NK-92 treated with Interleukin-12 subunit alpha and Interleukin-12 subunit beta, amount 100 ng/mL, for 24 hours (cell line): ENCODE measurements around the gene MMP1.

Experiments used
- DNase-seq: peaks from one replicate; lab custom pipeline; 2025; lab: John Stamatoyannopoulos, UW

MMP1 gene

DNA sequence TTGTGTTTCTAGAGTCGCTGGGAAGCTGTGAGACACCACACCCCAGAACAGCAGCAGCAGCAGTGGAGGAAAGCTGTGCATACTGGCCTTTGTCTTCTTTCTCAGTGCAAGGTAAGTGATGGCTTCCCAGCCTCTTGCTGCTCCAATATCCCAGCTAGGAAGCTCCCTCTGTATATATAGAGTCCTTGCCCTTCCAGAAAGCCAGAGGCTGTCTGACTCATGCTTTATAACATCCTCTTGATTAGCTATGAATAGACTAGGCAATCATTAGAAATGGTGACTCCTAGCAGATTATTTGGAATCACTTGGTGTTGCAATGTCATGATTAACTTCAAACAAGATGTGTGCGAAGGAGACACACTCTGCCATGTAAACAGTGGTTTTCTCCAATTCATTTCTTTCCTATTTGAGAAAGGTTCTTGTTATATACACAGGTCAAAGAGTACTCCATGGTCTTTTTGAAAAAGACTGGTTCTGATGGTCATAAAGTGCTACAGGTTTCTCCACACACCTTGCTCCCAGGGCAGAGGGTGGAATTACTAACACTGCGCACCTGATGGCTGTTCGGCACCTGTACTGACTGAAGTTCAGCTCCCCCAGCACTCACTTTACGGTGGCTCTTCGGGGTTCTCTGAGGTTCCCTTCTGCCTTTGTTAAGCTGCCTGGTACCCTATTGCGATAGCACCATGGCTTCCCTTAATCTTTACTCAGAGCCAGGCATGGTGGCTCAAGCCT is at the start of gene MMP1:
MMP1 (minus strand) TSS at position 149 of the 735 bp plus-strand sequence; CDS start at position 81, 68 bp downstream.
- DNase-seq: no peak

DNA sequence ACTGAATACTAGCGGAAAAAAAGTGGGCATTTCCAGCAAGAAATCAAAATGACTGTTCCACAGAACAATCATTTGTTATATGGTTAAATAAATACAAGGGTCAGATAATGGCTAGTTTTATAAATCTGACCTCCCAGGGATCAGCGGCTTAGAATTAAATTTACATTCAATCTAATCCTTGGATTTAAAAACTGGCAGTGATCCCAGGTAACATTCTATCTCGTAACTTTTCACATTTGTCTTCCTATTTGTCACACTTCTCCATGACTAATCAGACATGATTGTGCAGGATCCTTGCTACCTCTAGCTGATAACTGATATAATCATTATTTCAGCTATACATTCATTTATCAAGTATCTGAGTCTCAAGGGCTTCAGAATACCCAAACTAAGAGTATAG is 48.3 kb upstream of the MMP1 start:
- DNase-seq: no peak

DNA sequence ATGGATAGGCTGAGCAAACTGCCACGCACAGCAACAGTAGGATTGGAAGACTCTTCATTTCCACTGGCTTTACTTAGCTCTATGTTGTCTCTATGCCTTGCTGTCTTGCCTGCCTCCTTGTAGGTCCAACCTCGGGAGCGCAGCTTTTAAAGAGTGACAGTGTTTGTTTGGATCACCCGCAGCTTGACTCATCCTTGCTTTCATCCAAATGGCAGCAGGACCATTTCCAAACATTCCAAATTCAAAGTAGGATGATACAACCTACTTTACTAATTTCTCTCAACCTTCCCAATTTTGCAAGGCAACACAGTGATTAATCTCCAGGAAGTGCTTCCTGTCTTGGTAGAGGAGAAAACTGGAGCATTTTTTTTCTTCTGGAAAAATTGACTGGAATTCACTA is 45.5 kb upstream of the MMP1 start, which contains the start of gene MMP3:
MMP3 (minus strand) TSS at position 121 of the 400 bp plus-strand sequence; CDS start at position 58, 63 bp downstream.
- DNase-seq: no peak

DNA sequence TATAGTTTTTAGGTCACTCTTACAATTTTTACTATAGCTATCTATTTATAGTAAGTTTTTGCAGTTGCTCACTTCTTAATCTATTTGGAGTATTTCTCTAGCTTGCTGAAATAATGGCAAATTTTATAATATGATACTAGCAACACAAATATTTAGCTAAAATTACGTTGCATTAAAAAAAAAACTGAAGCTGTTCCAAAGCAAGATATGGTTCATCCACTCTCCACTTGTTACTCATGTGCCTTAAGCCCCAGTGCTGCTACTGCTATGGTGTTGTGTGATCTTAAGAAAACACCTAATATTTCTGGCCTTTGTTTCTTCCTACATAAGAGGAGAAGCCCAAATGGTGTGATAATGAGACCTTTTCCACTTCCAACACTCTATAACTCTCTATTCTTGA is 45.0 kb upstream of the MMP1 start:
- no peak for DNase-seq

DNA sequence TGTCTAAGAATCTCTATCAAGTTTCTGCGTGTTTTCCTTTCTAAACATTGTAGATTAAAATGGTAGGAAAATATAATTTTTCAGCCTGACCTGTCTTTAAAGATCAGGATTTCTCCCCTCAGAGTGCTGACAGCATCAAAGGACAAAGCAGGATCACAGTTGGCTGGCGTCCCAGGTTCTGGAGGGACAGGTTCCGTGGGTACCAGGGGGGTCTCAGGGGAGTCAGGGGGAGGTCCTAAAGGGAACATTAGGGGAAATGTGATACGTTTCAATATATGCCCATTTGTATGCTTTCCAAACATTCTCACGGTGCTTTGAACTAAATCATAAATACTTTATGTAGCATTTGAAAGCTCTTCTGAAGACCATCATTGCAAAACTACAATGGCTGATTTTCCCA is 42.1 kb upstream of the MMP1 start:
- no peak for DNase-seq

DNA sequence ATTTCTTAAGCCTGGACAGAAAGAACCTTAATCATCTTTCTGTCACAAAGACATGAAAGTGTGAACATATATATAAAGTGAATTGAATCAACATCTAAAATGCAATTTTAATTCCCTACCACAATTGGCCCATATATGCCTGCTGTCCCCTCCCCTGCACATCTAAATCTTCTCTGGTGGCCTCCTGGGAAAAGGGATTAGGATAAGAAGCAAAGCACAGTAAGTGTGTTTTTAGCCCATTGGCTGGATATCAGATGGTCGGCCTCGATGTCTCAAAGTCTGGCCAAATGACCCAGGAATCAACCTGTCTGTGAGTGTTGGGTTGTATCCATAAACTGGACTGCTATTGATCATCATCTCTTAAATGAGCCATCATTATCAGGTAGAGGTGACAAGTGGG is 39.7 kb upstream of the MMP1 start:
- DNase-seq: no peak

DNA sequence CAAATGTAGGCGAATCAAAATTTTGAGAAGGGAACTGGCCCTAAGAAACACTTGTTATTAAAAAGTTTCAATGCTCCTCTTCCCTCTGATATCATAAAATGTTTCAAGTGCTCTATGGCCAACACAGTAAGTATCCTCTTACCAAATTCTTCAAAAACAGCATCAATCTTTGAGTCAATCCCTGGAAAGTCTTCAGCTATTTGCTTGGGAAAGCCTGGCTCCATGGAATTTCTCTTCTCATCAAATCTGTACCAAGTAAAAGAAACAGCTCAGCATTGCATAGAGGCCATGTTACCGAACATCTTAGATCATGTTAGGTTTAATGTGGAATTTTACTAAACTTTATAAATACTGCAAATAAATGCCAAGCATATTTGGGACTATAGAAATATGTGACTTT is 39.2 kb upstream of the MMP1 start:
- DNase-seq: no peak

DNA sequence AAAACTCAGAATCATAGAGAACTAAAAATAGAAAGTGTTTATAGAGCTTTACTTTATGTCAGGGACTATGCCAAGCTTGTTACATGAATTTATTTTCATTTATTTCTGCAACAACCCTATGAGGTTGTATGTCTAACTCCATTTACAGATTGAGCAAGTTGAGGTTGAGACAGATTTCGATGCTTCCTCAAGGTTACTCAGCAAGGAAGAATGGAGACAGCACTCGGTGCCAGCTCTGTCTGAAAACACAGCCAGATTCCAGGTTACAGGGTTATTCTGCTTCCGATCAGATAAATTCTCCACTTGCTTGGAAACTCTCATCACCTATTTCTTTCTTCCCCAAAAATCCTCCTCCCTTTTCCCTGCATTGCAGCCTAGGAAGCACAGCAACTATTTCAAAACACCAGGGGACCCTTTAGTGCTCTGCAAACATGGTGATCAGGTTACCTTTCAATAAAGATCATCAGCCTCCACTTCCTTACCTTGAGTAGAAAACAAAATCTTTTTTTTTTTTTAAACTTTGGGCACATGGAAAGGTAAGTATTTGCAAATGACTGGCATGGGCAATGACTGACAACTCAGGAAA is 38.4 kb upstream of the MMP1 start:
- no peak for DNase-seq

DNA sequence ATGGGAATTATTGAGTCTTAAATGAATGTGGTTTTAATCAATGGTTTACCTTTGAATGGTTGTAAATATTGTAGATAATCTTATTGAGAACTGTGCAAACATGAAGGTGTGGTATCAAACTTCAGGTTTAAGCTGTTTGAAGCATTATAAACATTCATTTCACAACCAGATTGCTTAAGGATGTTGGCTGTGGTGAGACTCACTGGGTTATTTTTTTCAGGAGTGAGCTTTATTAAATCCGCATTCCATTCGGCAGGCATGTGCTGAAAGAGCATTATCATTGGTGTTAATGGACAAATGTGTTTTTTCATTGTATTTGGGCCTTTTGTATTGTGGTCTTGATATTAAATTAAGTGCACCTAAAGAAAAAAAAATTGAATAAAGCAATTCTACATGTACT is 35.8 kb upstream of the MMP1 start:
- DNase-seq: no peak

DNA sequence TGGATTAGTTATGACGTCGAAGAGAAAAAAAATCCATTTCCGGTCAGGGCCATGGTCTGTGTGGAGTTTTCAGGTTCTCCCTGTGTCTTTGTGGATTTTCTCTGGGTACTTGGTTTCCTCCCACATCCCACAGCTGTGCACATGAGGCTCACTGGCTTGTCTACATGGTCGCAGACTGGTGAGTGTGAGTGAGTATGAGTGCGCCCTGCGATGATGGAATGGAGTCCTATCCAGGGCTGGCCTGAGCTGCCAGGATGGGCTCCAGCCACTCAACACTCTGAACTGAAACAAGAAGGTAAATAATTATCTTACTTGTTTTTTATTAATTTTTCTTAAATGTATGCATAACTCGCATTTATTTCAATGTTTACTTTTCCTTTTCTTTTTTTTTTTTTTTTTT is 34.7 kb upstream of the MMP1 start:
- no peak for DNase-seq

DNA sequence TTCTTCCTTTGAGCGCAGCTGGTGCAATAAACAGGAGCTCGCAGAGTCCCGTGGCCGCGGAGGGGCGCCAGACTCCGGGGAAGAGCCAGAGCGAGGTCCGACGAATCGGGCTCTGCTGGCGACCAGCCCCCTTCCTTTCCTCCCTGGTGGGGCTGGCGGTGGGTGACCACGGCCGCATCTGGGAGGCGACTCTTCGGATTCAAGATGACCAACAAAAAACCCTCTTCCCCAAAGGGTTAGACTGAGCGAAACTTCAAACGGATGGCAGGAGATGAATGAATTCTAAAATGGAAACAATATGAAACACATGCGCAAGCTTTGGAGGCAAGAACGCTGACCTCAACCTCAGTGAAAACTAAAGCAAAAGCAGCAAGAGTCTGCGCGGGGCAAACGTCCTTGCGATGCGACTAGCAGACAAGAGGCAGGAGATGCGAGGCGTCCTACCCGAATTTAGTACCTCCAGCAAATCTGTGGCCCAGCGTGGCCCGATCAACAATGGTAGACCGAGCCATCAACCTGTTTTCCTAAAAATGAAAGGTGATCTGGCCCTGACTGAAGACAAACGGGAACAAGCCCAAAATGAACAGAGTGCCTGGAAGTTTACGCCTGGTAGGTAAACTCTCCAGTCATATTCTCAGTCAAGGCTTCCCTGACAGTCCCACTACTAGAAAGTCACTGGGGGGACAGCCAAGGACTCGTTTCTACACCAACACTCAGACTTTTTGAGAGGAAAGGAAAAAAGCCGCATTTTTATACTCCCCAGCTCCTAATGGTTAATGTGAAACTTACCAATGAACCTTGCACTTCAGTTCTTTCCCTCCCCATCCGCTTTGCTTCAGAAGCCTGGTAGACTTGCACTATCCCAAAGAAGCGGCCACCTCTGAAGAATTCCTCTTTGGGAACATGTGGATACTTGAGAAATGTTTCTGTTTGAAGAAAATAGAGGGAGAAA is 33.8 kb upstream of the MMP1 start:
- DNase-seq: no peak

DNA sequence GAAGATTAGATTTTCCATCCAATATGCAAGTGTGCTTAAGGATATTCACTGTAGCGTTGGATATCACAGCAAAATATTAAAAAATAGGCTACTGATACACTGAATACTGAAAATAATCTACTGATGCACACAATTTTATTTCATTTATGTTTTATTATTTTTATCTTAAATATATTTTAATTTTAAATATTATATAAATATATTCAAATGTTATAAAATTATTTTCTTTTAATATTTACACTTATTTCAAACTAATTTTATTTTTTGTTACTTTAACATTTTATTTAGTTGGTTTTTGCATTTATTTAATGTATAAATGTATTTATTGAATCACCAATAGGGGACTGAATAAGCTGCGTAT is 33.1 kb upstream of the MMP1 start:
- DNase-seq: no peak

DNA sequence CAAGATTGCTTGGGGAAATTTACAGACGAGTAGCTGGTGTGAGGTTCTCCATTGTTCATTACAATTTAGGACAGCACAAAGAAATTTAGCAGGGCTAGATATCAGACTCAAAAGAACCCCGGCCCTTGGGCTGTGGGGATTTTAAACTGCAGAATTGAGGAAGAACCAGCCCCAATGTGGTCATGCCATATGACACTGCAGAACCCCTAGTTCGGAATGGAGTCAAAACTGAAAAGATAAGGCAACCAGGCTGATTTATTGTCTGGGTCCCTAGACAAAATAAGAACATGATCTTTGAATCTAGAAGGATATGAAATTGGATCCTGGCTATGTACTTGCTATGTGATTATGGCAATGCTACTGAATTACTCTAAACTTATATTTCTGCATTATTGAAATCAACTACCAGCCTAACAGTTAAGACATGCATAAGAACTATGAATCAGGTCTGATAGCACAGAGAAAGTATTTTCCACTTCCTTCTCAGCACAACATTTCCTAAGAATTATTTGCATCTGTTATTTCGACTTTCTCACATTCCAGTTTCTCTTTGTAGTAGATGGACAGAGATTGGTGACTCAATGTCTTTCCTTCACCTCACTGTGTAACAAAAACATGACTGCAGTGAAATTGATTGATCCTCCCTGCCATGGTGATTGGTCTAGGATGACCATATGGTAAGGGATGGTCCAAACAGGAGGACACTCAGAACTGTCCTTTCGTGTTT is 32.2 kb upstream of the MMP1 start:
- no peak for DNase-seq

DNA sequence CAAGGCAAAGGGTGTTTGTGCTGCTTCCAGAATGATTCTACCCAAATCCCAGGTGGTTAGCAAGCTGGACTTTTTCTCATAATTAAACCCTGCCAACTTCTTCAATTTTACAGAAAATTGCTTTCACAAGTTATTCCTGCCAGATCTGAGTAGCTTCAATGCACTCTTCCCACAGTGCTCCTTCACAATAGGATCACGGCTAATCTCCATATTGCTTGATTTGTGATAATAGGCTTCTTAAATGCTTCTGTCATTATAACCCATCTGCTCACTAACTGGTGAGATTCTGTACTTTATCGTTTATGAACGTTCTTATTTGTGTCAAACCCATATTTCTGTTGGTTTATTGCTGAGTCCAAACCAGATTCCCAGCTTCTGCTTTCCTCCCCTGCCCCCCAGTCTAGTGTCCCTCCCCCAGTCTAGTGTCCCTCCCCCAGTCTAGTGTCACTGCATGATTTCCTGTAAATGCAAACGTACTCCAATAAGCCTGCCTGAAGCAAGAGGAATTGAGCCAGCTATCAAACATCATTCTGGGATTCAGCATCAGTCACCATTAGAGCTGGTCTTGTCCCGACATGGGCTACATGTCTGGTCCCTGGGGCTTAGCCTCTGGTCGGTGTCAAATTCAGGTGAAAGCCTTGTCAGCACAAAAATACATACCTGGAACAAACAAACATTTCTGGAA is 31.5 kb upstream of the MMP1 start:
- DNase-seq: no peak

DNA sequence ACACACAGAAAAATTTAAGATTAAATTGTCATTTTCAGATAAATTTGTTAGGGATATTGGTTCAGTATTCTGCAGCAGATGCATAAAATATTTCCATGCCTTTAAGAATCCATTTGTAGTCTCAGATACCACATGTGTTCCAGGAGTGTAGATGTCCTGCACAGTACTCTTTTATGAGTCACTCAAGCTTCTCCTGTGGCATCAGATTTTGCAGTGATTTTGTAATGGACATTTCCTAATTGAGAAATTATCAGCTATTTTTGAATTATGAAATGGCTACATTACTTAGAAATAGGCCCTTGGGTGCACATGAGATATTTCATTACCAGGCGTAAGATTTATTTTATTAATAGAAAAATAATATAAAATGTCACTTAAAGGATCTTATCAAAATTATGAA is 26.6 kb upstream of the MMP1 start:
- no peak for DNase-seq

DNA sequence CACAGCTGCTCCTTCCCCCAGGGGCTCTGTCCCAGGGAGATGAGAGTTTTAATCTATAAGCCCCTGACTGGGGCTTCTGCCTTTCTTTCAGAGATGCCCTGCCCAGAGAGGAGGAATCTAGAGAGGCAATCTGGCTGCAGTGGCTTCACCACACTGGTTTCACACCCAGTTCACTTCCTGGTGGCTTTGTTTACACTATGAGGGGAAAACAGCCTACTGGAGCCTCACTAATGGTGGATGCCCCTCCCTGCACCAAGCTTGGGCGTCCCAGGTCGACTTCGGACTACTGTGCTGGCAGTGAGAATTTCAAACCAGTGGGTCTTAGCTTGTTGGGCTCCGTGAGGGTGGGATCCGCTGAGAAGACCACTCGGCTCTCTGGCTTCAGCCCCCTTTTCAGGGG is 21.5 kb upstream of the MMP1 start:
- DNase-seq: no peak

DNA sequence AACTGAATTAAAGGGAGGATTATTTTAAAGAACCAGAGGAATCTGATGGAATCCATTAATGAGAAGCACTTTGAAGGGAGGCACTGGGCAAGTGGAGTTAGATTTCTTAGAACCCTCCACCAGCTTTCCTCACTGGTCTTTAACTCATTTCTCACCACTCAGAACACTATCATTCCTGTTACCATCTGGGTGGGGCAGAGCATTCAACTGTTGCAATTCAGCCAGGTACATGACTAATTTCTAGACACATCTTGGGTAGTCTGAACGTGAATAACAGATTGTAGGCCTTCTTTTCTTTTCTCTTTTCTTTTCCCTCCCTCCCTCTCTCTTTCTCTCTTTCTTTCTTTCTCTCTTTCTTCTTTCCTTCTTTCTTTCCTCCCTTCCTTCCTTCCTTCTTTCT is 15.5 kb upstream of the MMP1 start:
- DNase-seq: no peak

DNA sequence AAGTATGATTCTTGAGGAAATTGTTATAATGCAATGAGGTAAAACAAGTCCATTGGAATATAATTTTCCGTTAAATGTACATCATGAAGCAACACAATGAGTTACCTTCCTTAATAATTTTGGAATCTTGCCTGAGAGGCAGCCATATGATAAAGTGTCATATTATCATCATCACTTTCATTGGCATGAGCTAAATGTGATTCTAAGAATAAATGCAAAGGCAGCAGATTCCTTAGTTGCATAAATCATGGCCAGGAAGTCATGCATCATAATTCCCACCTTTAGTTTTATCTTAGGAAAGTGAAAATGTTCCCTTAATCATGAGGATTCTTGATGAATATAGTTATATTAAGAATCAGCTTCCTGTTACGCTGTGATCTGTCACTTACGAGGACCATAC is 14.2 kb upstream of the MMP1 start:
- DNase-seq: no peak

DNA sequence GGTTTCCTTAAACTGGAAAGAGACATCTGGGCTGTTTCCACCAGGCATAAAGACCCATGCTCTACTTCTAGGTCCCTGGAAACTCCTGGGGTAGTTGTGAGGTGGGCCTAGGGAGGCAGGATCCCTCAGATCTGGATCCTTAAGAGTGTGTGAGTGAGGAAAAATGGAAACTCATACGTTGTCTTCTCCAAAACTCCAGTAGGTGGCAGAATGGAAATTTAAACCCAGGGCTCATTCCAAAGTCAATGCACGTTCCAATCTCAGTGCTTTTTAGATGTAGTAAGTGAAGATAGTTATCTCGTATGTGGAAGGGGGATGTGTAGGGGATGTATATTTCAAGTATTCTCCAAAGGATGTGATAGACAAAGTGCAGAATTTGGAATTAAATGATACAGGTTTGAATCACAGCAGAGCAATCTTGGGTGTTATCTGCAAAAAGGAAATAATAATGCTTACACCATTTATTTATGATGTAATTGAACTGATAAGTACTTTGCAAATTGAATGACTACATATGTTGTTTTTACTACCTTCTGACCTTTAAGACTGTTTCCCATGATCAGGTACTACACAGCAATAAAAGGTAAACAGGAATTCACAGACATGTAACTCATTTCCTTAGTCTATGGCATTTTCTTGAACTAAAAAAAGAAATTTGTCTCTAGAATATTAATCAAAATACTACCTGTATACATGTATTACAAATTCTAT is 13.1 kb upstream of the MMP1 start:
- DNase-seq: no peak

DNA sequence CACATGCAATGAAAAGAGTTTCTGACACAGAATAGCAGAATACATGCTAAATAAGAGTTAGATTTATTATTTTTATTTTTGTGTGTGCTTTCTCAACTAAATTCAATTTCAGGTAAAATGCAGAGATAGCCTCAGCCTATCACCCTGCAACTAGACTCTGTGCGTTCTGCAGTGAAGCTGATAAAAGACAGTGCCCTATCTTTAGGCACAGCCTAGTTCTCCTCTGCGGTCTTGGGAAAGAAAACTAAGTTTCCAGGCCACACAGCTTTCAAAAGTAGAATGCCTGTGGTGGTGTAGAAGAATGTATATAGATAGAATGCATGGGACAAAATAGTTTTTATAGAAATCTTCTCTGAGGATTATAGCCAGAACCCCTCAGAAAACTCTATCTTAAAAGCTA is 12.0 kb upstream of the MMP1 start:
- no peak for DNase-seq

DNA sequence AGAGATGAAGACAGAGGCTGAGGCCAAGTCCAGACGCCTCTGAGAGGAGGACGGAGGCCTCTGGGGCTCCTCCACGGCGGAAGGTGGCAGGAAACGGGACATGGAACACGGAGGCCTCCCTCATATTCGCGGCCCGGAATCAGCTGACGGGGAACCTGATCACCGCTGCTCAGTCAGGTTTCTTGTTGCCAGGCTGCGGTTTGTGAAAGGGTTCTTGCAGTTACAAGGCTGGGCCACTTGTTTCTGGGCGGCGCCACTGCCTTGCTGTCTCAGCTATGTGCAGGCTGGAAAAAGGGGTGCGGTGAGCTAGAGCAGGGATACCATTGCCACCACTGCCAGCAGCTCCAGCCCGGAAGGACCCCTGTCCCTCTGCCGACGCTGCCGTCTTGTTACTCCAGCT is 10.0 kb upstream of the MMP1 start:
- no peak for DNase-seq
